NB4 (cell line): ENCODE data around the gene TNFSF18.

Experiments
- CTCF ChIP-seq: IDR thresholded peaks from one replicate; pipeline ENCODE4 v1.5.1; 2012; ENCODE audit warnings: low read depth, low read length
- MYC ChIP-seq: IDR thresholded peaks from 2 replicates; pipeline ENCODE4 v1.6.1; 2011; ENCODE audit warnings: low read depth, low read length
- POLR2A ChIP-seq: IDR thresholded peaks from 2 replicates; pipeline ENCODE4 v1.6.1; 2011; ENCODE audit warnings: mild to moderate bottlenecking; ENCODE audit not compliant: insufficient read length; ENCODE audit errors: extremely low read depth

GRCh38 chr1:173084292-173084691, 33.6 kb upstream of the TNFSF18 start:
- no peak for TF ChIP-seq POLR2A
- TF ChIP-seq CTCF: no peak
- TF ChIP-seq MYC: no peak
